GM10248 (cell line): Measurements from ENCODE around the gene CARD14.

Source experiments
- CTCF ChIA-PET: fragments of 300-600 bp; sonication (Branson Sonifier 250); formaldehyde crosslinking; extraction: SDS; loops from one replicate; lab custom pipeline; 2021; ENCODE audit warnings: antibody characterized with exemption; lab: Yijun Ruan, JAX
- POLR2A ChIA-PET: fragments of 350-650 bp; sonication (Branson Sonifier 250); formaldehyde crosslinking; extraction: SDS; loops from one replicate; lab custom pipeline; 2020; ENCODE audit warnings: antibody characterized with exemption; lab: Yijun Ruan, JAX
- DNase-seq: peaks from one replicate; pipeline ENCODE4 v3.0.0; 2012; ENCODE audit errors: extremely low spot score
- TF ChIP-seq, protein P1 (sequence below): IDR thresholded peaks from 2 replicates; pipeline ENCODE4 v1.5.1; 2012; ENCODE audit warnings: mild to moderate bottlenecking, low read depth; ENCODE audit errors: extremely low read depth, missing control alignments, control extremely low read depth

CARD14 gene

GRCh38 chr17:80212962-80213642 lies 43.3 kb downstream of the CARD14 start:
- TF ChIP-seq, protein P1, sequence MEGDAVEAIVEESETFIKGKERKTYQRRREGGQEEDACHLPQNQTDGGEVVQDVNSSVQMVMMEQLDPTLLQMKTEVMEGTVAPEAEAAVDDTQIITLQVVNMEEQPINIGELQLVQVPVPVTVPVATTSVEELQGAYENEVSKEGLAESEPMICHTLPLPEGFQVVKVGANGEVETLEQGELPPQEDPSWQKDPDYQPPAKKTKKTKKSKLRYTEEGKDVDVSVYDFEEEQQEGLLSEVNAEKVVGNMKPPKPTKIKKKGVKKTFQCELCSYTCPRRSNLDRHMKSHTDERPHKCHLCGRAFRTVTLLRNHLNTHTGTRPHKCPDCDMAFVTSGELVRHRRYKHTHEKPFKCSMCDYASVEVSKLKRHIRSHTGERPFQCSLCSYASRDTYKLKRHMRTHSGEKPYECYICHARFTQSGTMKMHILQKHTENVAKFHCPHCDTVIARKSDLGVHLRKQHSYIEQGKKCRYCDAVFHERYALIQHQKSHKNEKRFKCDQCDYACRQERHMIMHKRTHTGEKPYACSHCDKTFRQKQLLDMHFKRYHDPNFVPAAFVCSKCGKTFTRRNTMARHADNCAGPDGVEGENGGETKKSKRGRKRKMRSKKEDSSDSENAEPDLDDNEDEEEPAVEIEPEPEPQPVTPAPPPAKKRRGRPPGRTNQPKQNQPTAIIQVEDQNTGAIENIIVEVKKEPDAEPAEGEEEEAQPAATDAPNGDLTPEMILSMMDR = no peak
- CTCF ChIA-PET = interaction anchor here (2.5 kb wide), 1 partner anchor 17 kb away, joined by 18 read pairs; no protein-coding TSS in a partner anchor
- DNase-seq = no peak
- POLR2A ChIA-PET = interaction anchor here (0.7 kb wide), 1 partner anchor 33 kb away, joined by 4 read pairs; no protein-coding TSS in a partner anchor

DNA sequence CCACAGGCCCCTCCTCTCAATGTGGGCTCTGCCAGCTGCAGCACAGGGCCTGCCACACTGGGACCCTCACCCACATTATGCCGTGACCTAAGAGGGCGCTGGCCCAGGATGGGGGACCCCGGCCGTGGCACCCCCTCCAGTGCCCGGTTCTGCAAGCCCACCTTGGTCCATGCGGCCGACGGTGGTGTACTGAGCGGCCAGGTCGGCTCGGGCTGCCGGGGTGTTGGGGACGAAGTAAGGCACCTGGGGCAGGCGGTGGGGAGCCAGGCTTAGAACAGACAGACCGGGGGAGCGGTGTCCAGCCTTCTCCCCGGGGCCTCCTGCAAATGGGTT lies 43.8 kb downstream of the CARD14 start:
- no peak for DNase-seq
- TF ChIP-seq, protein P1 = no peak
- ChIA-PET POLR2A (no interaction called here), CTCF (no interaction called here)

DNA sequence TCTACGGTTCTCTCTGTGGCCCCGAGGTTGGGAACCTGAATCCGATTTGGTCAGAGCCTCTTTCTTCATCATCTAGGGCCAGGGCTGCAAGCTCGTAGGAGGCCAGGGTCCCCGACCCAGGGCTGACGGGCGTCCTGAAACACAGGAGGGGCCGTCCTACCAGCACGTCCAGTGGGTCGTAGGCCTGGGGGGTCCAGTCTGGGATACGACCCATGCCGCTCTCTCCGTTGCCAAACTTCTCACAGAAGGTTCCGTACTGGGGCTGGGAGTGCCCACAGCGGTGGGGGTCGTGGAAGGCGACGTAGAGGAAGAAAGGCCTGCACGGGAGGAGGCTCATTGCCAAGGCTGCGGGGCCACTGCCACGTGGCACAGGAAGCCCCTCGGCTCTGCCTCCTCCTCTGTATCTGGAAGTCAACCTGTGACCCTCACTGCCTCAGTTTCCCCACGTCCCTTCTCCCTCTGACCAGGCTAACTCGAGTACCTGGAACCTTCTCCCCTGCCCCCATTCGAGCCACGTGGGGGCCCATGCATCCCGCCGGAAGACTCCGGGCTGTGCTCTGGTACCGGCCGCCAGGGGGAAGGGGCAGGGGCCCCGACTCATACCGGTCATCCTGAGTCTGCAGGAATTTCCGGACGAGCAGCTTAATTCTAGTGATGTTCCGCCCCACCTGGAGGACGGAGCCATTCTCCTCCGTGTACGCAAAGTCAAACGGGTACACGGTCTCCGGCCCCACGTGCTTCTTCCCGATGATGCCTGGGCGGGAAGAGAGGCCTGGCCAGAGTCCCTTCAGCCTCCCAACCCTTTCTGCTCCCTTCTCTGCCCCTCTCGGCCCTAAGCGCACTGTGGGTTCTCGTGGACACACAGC lies 44.4 kb downstream of the CARD14 start:
- ChIA-PET POLR2A (no interaction called here), CTCF (no interaction called here)
- TF ChIP-seq, protein P1 = no peak
- DNase-seq = no peak

DNA sequence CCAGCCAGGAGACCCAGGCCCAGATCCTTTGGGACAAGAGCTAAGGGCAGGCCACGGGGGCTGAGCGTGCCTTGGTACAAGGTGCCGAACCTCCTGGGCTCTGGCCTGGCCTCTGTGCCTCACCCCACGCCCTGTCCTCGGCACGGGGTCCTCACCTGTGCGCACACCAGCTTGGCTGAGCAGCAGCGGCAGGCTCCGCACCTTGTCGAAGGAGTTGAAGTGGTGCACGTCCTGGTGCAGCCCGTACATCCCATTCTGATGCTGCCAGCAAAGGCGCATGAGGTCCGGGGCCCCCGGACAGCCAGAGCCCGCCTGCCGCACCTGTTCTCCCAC lies 45.0 kb downstream of the CARD14 start:
- DNase-seq = no peak
- POLR2A ChIA-PET = no interaction called here

DNA sequence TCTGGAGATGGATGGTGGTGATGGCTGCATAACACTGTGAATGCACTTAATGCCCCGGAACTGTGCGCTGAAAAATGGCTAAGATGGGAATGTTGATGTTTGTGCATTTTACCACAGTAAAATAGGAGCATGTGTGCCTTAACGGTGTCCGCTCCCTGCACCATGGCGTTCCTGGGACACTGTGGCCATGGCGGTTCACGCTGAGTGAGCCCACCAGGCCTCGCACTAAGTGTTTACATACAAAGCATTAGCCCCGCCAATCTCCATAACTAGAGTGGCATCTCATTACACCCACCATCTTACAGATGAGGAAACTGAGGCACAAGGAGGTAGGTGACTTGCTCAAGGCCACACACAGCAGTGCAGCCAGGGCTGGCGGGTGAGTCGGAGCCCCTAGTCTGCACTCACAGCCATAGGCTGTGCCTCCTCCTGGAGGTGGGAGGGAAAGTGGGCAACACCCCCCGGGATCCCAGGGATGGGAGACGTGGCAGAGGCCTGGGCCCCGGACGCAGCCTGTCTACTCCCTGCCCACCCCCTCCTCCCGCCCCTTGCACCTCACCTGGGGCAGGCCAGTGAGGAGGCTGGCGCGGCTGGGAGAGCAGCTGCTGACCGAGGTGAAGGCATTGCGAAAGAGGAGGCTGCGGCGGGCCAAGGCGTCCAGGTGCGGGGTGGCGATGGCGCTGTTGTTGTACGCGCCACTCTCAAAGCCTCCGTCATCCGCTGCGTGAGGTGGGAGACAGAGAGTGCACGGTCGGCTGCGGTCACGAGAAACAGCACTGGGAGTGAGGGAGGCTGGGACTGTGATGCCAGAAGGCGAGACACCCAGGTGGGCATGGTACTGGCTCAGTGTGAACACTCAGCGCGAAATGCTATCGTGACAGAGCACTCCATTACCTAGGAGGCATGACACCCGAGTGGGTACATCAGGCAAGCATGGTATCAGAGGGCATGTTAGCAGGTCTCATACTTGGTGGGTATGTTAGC lies 46.9 kb downstream of the CARD14 start:
- DNase-seq = no peak
- TF ChIP-seq, protein P1 = no peak
- ChIA-PET CTCF (no interaction called here), POLR2A (no interaction called here)

More for the DNA sequence above, 45.0 kb downstream of the CARD14 start:
- TF ChIP-seq, protein P1 = no peak
- CTCF ChIA-PET = no interaction called here
